T-cell (primary cell): ENCODE results near the gene CCDC136. TPM values are rescaled to one million over a fixed set of nuclear protein-coding genes. Genes with fewer than 3 reads are reported as not detected.

Source experiments
- ATAC-seq, 4 experiments: fragments of 200-7000 bp in 3 of 4; fragments of 150-1000 bp in 1 of 4; cut with Tn5 transposase; replicated peaks in 1 of 4; 1 replicate in 3 of 4; 2 replicates in 1 of 4; pipeline ENCODE4 v1.10.0; 2021; ENCODE audit warnings: moderate library complexity in 3 of 4, mild to moderate bottlenecking in 2 of 4, moderate number of reproducible peaks in 1 of 4
- CTCF ChIA-PET, 2 donors: fragments of 300-600 bp; sonication (Branson Sonifier 250); formaldehyde crosslinking; loops; one replicate each; lab custom pipeline; 2022; ENCODE audit warnings: antibody characterized with exemption in 2 of 2; lab: Charles Lee
- POLR2A ChIA-PET, 2 donors: fragments of 300-600 bp; sonication (Branson Sonifier 250); formaldehyde crosslinking; loops; one replicate each; lab custom pipeline; 2022; ENCODE audit warnings: antibody characterized with exemption in 2 of 2; lab: Charles Lee
- DNase-seq, 35 experiments: peaks; one replicate each; pipeline versions ENCODE4 v3.0.0 to v3.0.0-alpha.2; 2013 to 2023
- H3K27ac ChIP-seq: one replicate; pipeline ENCODE4 v1.5.1; 2013; ENCODE audit warnings: low read length
- H3K27me3 ChIP-seq, 2 experiments: replicated peaks in 1 of 2; 1 replicate in 1 of 2; 2 replicates in 1 of 2; pipeline versions ENCODE4 v1.6.1 to v1.7.0; 2013; ENCODE audit warnings: low read length in 1 of 2, mixed read lengths in 1 of 2; ENCODE audit not compliant: control insufficient read depth in 2 of 2, insufficient read depth in 2 of 2; ENCODE audit errors: extremely low read depth in 1 of 2
- H3K36me3 ChIP-seq, 2 donors: 1 replicate in 1 of 2; 2 replicates in 1 of 2; pipeline versions ENCODE4 v1.6.1 to v1.7.0; 2013; ENCODE audit warnings: low read length in 1 of 2; ENCODE audit not compliant: control insufficient read depth in 2 of 2, insufficient read depth in 1 of 2; ENCODE audit errors: extremely low read depth in 1 of 2
- H3K4me1 ChIP-seq, 2 experiments: 1 replicate in 1 of 2; 2 replicates in 1 of 2; pipeline versions ENCODE4 v1.6.1 to v1.7.0; 2013; ENCODE audit warnings: low read length in 2 of 2, mixed read lengths in 1 of 2; ENCODE audit not compliant: insufficient read depth in 2 of 2, control insufficient read depth in 1 of 2; ENCODE audit errors: extremely low read depth in 1 of 2
- H3K4me3 ChIP-seq, 2 donors: 1 replicate in 1 of 2; 2 replicates in 1 of 2; pipeline versions ENCODE4 v1.5.1 to v1.7.0; 2013; ENCODE audit warnings: mild to moderate bottlenecking in 2 of 2, low read length in 1 of 2, moderate library complexity in 1 of 2; ENCODE audit not compliant: control insufficient read depth in 1 of 2; ENCODE audit errors: extremely low read depth in 1 of 2
- H3K9me3 ChIP-seq: 2 replicates; pipeline ENCODE4 v1.7.0; 2013
- H3K27ac Mint-ChIP-seq, 2 donors: one replicate each; pipeline ENCODE4 v1.8.0; 2020 to 2021; ENCODE audit warnings: mild to moderate bottlenecking in 2 of 2, mixed read lengths in 2 of 2
- H3K27me3 Mint-ChIP-seq, 2 donors: one replicate each; pipeline ENCODE4 v1.8.0; 2021 to 2022; ENCODE audit warnings: mixed read lengths in 2 of 2
- H3K36me3 Mint-ChIP-seq: one replicate; pipeline ENCODE4 v1.8.0; 2021; ENCODE audit warnings: mixed read lengths
- H3K4me1 Mint-ChIP-seq, 3 donors: one replicate each; pipeline ENCODE4 v1.8.0; 2020 to 2022; ENCODE audit warnings: mixed read lengths in 3 of 3, mild to moderate bottlenecking in 1 of 3
- H3K4me3 Mint-ChIP-seq, 3 donors: one replicate each; pipeline ENCODE4 v1.8.0; 2020 to 2022; ENCODE audit warnings: mild to moderate bottlenecking in 3 of 3, mixed read lengths in 3 of 3, moderate library complexity in 3 of 3
- H3K9me3 Mint-ChIP-seq, 3 donors: one replicate each; pipeline ENCODE4 v1.8.0; 2020 to 2022; ENCODE audit warnings: mixed read lengths in 3 of 3
- WGBS: methylation state at CpG from one replicate; pipeline ENCODE4 v1.1.5; 2013; ENCODE audit warnings: missing lambda C conversion rate; ENCODE audit not compliant: insufficient coverage; 5-methylcytosine and 5-hydroxymethylcytosine counted together
- total RNA-seq, 35 experiments: library from RNA in 6 of 35; stranded (reverse) in 6 of 35; fragments of 120-200 nt in 1 of 35; gene quantifications; one replicate each; pipeline versions ENCODE4 v1.2.1 to v1.2.4 and lab custom pipeline; 2013 to 2026

CCDC136 gene
- total RNA-seq, 5 donors from 2014 or later (not counting 1 experiment from before 2014, with no cell fraction given), result 7.6 to 15.7 (median 14.6) TPM

- ChIA-PET POLR2A (no interaction called here), CTCF (interaction anchor here (0.6 to 0.8 kb wide), 2 partner anchors 12 to 1401 kb away, joined by 3 read pairs; no protein-coding TSS in a partner anchor)
- ATAC-seq, result no peak
- no peaks in the 10 kb centered on the region for H3K9me3 Mint-ChIP-seq
- Histone ChIP-seq H3K27me3 (peaks cover 0 to 32% of the 10 kb centered on the region in 2 experiments), H3K4me1 (peaks cover 2 to 20% of the 10 kb centered on the region in 2 experiments), H3K4me3 (no peak overlapping the region), H3K9me3 (no peaks in the 10 kb centered on the region), H3K36me3 (no peaks in the 10 kb centered on the region), H3K27ac (no peak overlapping the region)
- H3K36me3 Mint-ChIP-seq, result no peaks in the 10 kb centered on the region
- peaks cover 5 to 12% (median 9%) of the 10 kb centered on the region in 3 donors for H3K4me1 Mint-ChIP-seq
- DNase-seq, result no peak
- peaks cover 5 to 12% of the 10 kb centered on the region in 2 donors for H3K27me3 Mint-ChIP-seq
- H3K27ac Mint-ChIP-seq, result no peak overlapping the region
- 91% methylated on average over 12 of the region's 16 CpGs for WGBS
- H3K4me3 Mint-ChIP-seq, result no peak overlapping the region
Observed at GRCh38 chr7:128835231-128835751, 43.5 kb downstream of the CCDC136 start.

- peaks cover 0 to 27% of the 10 kb centered on the region in 2 experiments for H3K27me3 ChIP-seq
- WGBS, result 76% methylated on average over 11 of the region's 14 CpGs
- H3K36me3 Mint-ChIP-seq, result no peaks in the 10 kb centered on the region
- no peaks in the 10 kb centered on the region for H3K9me3 Mint-ChIP-seq
- DNase-seq (no peak), ATAC-seq (no peak)
- H3K4me3 ChIP-seq, result no peak overlapping the region
- H3K4me1 ChIP-seq, result peaks cover 0 to 13% of the 10 kb centered on the region in 2 experiments
- no peaks in the 10 kb centered on the region for H3K36me3 ChIP-seq
- H3K27ac Mint-ChIP-seq, result no peak overlapping the region
- no peaks in the 10 kb centered on the region for H3K9me3 ChIP-seq
- no peak overlapping the region for H3K27ac ChIP-seq
- peaks cover 0 to 7% (median 3%) of the 10 kb centered on the region in 3 donors for H3K4me1 Mint-ChIP-seq
- no peak overlapping the region for H3K4me3 Mint-ChIP-seq
- ChIA-PET POLR2A (no interaction called here), CTCF (no interaction called here)
- peaks cover 0 to 7% of the 10 kb centered on the region in 2 donors for H3K27me3 Mint-ChIP-seq
Observed at GRCh38 chr7:128835790-128836641, 44.2 kb downstream of the CCDC136 start.

GRCh38 chr7:128836729-128837348 is 45.1 kb downstream of the CCDC136 start:
- POLR2A ChIA-PET, result interaction anchor here in 1 of 2 donors (0.5 kb wide), 1 partner anchor 56 kb away, joined by 7 read pairs; no protein-coding TSS in a partner anchor
- DNase-seq (no peak), ATAC-seq (no peak)
- Mint-ChIP-seq H3K27ac (no peak overlapping the region), H3K36me3 (no peaks in the 10 kb centered on the region), H3K4me3 (no peak overlapping the region), H3K9me3 (no peaks in the 10 kb centered on the region), H3K27me3 (no peaks in the 10 kb centered on the region), H3K4me1 (peaks cover 0 to under 1% (median 0%) of the 10 kb centered on the region in 3 donors)
- H3K27me3 ChIP-seq, result peaks cover 0 to 24% of the 10 kb centered on the region in 2 experiments
- H3K9me3 ChIP-seq, result no peaks in the 10 kb centered on the region
- no peak overlapping the region for H3K4me3 ChIP-seq
- H3K4me1 ChIP-seq, result peaks cover 0 to 6% of the 10 kb centered on the region in 2 experiments
- no peaks in the 10 kb centered on the region for H3K36me3 ChIP-seq
- CTCF ChIA-PET, result no interaction called here
- 93% methylated on average over 3 of the region's 14 CpGs for WGBS
- H3K27ac ChIP-seq, result no peak overlapping the region

- DNase-seq, result no peak
- no peaks in the 10 kb centered on the region for H3K27me3 Mint-ChIP-seq
- CTCF ChIA-PET, result no interaction called here
Observed at GRCh38 chr7:128837521-128837921, 45.8 kb downstream of the CCDC136 start.

GRCh38 chr7:128838109-128838779 is 46.5 kb downstream of the CCDC136 start:
- Histone ChIP-seq H3K36me3 (no peaks in the 10 kb centered on the region), H3K9me3 (no peaks in the 10 kb centered on the region), H3K4me1 (peaks cover 0 to 6% of the 10 kb centered on the region in 2 experiments), H3K27me3 (peaks cover 0 to 12% of the 10 kb centered on the region in 2 experiments), H3K27ac (no peak overlapping the region), H3K4me3 (no peak overlapping the region)
- H3K27me3 Mint-ChIP-seq, result no peaks in the 10 kb centered on the region
- no peaks in the 10 kb centered on the region for H3K36me3 Mint-ChIP-seq
- no peaks in the 10 kb centered on the region for H3K9me3 Mint-ChIP-seq
- CTCF ChIA-PET, result no interaction called here
- ATAC-seq, result no peak
- no peak overlapping the region for H3K27ac Mint-ChIP-seq
- 86% methylated on average over 19 of the region's 22 CpGs for WGBS
- no peak overlapping the region for H3K4me3 Mint-ChIP-seq
- H3K4me1 Mint-ChIP-seq, result peaks cover 0 to 1% (median 0%) of the 10 kb centered on the region in 3 donors
- POLR2A ChIA-PET, result no interaction called here
- DNase-seq, result no peak

More at GRCh38 chr7:128837521-128837921, 45.8 kb downstream of the CCDC136 start:
- no peaks in the 10 kb centered on the region for H3K36me3 Mint-ChIP-seq
- no peak overlapping the region for H3K27ac Mint-ChIP-seq
- no peak overlapping the region for H3K4me3 Mint-ChIP-seq
- Histone ChIP-seq H3K27ac (no peak overlapping the region), H3K27me3 (peaks cover 0 to 17% of the 10 kb centered on the region in 2 experiments), H3K36me3 (no peaks in the 10 kb centered on the region), H3K9me3 (no peaks in the 10 kb centered on the region), H3K4me1 (peaks cover 0 to 6% of the 10 kb centered on the region in 2 experiments), H3K4me3 (no peak overlapping the region)
- peaks cover 0 to 1% (median 0%) of the 10 kb centered on the region in 3 donors for H3K4me1 Mint-ChIP-seq
- H3K9me3 Mint-ChIP-seq, result no peaks in the 10 kb centered on the region
- 89% methylated on average over 13 of the region's 16 CpGs for WGBS
- POLR2A ChIA-PET, result interaction anchor here in 1 of 2 donors (0.5 kb wide), 1 partner anchor 55 kb away, joined by 7 read pairs; no protein-coding TSS in a partner anchor
- no peak for ATAC-seq
